Mucosa of gallbladder (tissue), 1 donor: Measurements from ENCODE around the gene PSME4. TPM values are rescaled to one million over a fixed set of nuclear protein-coding genes. Genes with fewer than 3 reads are reported as not detected.
"Not testable (repeated sequence)": the region's sequence is repeated elsewhere in the genome, so short reads cannot be mapped to it uniquely, and the experiment has no call there.

Experiments
- DNase-seq: peaks from one replicate; pipeline ENCODE4 v3.0.0-alpha.2; 2020; ENCODE audit warnings: low spot score
- total RNA-seq: library from RNA; stranded (reverse); gene quantifications from one replicate; pipeline ENCODE4 v1.2.1, GENCODE V29; 2021
- donor health status: DM: no; HTN: no; CAD: no.

Gene PSME4
- total RNA-seq, 1 donor from 2014 or later, result 55.0 TPM

- DNase-seq, result no peak
Observed at GRCh38 chr2:53964987-53965687, 5.7 kb downstream of the PSME4 start.

- DNase-seq, result no peak
Observed at GRCh38 chr2:53964257-53964952, 6.4 kb downstream of the PSME4 start.

GRCh38 chr2:53961478-53962216 is 9.1 kb downstream of the PSME4 start:
- not testable (repeated sequence) for DNase-seq

DNA sequence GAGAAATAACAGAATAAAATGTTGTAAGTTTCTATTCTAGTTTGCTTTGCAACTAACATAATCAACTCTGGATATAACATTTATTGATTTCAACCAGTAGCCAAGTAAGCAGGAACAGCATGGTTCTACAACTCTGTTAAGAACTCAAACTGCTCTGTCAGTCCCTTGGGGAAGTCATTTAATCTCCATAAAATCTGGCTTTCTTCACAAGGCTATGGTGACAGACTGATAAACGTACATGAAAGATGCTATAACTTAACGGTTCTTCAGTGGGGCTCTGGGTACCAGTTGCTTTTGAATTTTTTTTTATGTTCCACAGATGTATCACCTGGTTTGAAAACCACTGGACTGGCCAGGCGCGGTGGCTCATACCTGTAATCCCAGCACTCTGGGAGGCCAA is 10.3 kb downstream of the PSME4 start:
- DNase-seq, result no peak

DNA sequence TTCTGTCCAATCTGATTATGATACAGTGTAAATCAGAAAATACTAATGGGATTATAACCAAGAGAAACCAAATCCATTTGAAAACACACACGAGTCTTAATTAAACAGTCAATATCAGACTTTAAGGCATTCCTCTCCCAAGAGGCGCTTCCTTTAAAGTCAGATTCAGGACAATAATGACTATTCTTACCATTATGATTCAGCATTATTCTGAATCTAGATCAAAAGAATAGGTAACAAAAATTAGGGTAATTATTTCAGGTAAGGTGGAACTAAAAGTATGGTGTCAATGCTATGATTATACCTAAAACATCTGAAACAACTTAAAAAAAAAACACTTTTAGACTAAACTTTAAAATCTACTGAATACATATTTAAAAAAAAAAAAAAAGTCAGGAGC is 12.3 kb downstream of the PSME4 start:
- DNase-seq, result no peak

DNA sequence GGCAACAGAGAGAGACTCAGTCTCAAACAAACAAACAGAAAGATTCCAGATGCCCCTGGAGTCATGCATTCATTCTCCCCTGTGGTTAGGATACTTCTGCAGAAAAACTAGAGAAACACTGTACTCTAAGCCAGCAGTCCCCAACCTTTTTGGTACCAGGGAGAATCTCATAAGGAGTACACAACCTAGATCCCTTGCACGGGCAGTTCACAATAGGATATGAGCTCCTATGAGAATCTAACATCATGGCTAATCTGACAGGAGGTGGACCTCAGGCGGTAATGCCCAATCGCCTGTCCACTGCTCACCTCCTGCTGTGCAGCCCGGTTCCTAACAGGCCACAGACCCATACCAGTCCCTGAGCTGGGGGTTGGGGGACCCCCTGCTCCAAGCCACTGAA is 18.3 kb downstream of the PSME4 start:
- no peak for DNase-seq

GRCh38 chr2:53949457-53949856 is 21.3 kb downstream of the PSME4 start:
- DNase-seq, result no peak

- DNase-seq, result no peak
Observed at GRCh38 chr2:53945538-53945937, 25.3 kb downstream of the PSME4 start.

DNA sequence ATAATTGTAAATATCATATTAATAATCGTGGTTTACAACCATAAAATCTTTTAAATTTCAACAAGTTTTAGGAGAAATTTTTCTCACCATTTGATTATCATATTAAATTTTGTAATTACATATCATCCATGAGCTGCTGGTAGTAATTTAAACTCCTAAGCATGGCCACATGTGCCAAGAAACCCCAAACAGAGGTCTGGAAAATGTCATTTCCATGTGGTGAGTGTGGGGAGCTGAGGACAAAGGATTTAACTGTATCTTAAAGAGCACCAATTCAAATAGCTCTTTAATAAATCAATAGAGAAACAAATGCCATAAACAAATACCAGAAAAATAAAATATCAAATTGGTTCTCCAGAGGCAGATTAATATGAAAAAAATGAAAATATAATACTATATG is 26.3 kb downstream of the PSME4 start:
- DNase-seq, result no peak

GRCh38 chr2:53942280-53942679 is 28.5 kb downstream of the PSME4 start:
- no peak for DNase-seq

- no peak for DNase-seq
Observed at GRCh38 chr2:53941749-53942148, 29.0 kb downstream of the PSME4 start.

DNA sequence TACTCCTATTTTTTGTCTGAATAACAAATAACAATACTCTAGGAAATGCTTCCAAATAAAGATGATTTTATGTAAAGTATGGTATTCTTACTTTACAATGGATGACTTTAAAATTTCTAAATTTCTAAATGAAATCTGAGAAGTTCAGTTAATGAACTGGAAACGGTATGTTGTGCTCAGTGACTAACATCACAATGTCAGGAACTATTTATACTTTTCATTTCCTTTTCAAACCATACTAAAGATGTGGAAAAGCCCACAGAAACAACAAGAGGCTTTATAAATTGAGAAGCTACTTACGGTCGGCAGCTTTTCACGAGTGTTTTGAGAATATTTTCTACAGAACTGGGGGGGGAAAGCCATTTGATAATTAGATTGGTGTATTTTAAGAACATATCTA is 31.1 kb downstream of the PSME4 start:
- no peak for DNase-seq

DNA sequence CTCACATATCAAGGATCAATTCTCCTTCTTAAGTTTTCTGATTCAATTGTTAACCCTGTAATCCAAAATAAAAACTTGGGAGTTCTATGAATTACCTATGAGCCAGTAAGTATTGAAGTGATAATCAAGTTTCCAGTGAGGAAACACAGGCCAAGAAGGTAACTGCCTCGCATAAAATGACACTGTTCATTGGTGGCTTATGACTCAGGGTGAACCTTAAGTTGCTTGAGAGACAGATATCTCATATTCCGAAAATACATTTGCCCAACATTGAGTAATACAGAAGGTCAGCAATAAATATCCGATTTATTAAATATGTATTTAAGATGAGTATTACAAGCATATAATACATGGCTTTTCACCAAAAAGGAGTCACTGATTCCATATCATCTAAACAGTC is 31.9 kb downstream of the PSME4 start:
- no peak for DNase-seq

GRCh38 chr2:53933329-53933728 is 37.5 kb downstream of the PSME4 start:
- no peak for DNase-seq

GRCh38 chr2:53926321-53926720 is 44.5 kb downstream of the PSME4 start:
- not testable (repeated sequence) for DNase-seq

GRCh38 chr2:53913721-53914120 is 57.1 kb downstream of the PSME4 start:
- no peak for DNase-seq

- DNase-seq, result no peak
Observed at GRCh38 chr2:53911434-53912189, 59.2 kb downstream of the PSME4 start.

DNA sequence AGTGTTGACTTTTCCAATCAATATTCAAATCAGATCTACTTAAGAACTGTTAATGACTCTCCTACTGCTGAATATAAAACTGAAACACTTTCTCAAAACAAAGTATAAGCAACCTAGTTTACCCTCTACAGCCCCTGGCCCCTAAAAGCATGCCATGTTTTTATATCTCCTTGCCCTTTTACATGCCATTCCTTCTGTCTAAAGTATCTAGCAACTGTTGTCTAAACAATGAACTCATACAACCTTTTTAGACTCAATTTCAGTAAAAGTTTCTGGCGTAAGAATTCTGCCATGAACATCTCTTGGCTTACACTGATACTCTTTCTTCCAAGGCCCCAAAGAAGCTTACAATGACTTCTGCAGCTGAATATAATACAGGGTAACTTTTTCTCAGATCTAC is 63.2 kb downstream of the PSME4 start:
- no peak for DNase-seq

DNA sequence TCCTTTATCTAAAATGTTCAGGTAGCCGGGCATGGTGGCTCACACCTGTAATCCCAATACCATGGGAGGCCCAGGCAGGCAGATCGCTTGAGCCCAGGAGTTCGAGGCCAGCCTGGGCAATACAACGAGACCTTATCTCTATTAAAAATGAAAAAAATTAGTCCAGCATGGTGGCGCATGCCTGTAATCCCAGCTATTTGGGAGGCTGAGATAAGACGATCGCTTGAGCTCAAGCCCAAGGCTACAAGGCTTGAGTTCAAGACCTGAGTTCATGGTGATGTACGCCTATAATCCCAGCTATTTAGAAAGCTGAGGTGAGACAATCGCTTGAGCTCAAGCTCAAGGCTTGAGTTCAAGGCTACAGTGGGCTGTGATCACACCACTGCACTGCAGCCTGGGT is 65.4 kb downstream of the PSME4 start:
- no peak for DNase-seq

DNA sequence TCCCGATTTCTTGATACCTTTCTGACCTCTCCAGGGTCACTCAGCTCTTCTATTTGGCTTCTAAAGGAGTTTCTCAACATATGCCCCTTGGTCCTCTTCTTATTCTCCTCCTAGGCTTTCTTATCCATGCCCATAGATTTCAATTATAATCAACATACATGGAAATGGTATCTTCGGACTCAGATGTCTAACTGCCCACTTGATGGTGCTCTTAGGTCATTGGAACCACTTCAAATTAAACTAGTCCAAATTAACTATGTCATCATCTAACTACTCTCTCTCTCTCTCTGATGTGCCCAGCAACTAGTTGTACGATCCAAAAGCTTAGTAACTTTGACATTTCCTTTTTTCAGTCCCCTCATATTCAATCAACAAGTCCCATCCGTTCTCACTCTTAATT is 67.8 kb downstream of the PSME4 start:
- DNase-seq, result no peak

DNA sequence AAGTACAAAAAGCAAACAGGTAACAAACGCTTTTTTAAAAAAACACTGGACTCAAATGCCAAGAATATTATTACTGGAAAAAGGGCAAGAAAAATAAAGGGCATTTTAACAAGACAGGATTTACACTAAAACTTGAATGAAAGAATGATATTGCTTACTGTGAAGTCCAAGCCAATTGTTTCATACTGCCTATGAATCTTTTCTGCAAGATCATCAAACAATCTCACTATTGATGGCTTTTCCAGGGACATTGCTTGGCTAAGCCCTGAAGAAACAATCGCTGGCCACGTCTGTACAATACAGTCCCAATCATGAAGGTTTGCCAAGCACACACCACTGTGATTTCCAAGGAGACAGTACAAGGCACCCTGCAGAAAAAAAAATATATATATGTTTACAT is 69.6 kb downstream of the PSME4 start:
- DNase-seq, result no peak

- DNase-seq, result no peak
Observed at GRCh38 chr2:53896864-53897263, 73.9 kb downstream of the PSME4 start.
